ENCODE data around the gene TOM1. TPM values are rescaled to one million over a fixed set of nuclear protein-coding genes. Genes with fewer than 3 reads are reported as not detected.

TOM1 gene
- total RNA-seq, 1 experiment from 2014 or later, result 22.3 TPM

DNA sequence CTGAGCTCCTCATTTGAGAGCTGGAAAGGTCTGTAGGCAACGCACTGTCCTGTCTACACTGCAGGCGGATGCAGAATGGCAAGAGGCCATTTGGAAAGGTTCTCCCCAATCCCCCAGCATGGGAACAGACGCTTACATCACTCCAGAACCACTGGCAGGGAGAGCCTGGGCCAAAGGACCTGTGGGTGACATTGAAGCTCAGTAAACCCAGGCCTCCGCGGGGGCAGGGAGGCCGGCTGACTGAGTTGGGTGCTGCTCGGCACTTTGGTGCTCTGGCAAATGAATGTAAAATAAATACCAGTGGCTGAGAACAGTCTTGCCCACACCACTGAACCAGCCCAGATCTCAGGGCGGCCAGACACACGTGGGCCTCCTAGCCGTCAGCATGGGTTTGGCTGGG, 22.4 kb downstream of the TOM1 start:
- TF ChIP-seq, protein P1, sequence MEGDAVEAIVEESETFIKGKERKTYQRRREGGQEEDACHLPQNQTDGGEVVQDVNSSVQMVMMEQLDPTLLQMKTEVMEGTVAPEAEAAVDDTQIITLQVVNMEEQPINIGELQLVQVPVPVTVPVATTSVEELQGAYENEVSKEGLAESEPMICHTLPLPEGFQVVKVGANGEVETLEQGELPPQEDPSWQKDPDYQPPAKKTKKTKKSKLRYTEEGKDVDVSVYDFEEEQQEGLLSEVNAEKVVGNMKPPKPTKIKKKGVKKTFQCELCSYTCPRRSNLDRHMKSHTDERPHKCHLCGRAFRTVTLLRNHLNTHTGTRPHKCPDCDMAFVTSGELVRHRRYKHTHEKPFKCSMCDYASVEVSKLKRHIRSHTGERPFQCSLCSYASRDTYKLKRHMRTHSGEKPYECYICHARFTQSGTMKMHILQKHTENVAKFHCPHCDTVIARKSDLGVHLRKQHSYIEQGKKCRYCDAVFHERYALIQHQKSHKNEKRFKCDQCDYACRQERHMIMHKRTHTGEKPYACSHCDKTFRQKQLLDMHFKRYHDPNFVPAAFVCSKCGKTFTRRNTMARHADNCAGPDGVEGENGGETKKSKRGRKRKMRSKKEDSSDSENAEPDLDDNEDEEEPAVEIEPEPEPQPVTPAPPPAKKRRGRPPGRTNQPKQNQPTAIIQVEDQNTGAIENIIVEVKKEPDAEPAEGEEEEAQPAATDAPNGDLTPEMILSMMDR (conservative IDR thresholded peaks at IDR 0.05), result no peak
- Mint-ChIP-seq H3K27me3 (ENCODE audit: low read depth) (no peaks in the 10 kb centered on the region), H3K4me3 (no peak overlapping the region), H3K36me3 (ENCODE audit: insufficient read depth in 1 of 3, low read depth in 3 of 3) (peaks cover 4 to 35% (median 27%) of the 10 kb centered on the region in 3 experiments; a peak in 6 of 7 replicates), H3K27ac (no peak overlapping the region), H3K4me1 (no peaks in the 10 kb centered on the region), H3K9me3 (no peaks in the 10 kb centered on the region)
- no peak overlapping the region for H2BK120ac ChIP-seq (ENCODE audit: low read depth, low read length, poor library complexity, severe bottlenecking)
- H3K9me3 ChIP-seq (ENCODE audit: control insufficient read depth, low read depth, low read length), result no peaks in the 10 kb centered on the region
- H3T11ph ChIP-seq (ENCODE audit: low read length), result no peak overlapping the region
- no peak overlapping the region for H3K56ac ChIP-seq (ENCODE audit: insufficient read length, low read depth, low read length)
- H3K18ac ChIP-seq (ENCODE audit: insufficient read length, low read depth, low read length), result no peak overlapping the region
- H3K23ac ChIP-seq (ENCODE audit: insufficient read length, low read depth, low read length), result no peak overlapping the region
- no peaks in the 10 kb centered on the region for H3K23me2 ChIP-seq (ENCODE audit: insufficient read length, low read depth, low read length, poor library complexity, severe bottlenecking)
- H3K27ac ChIP-seq (ENCODE audit: insufficient read length, low read depth, low read length), result no peak overlapping the region
- H4K20me1 ChIP-seq (ENCODE audit: control insufficient read depth, insufficient read depth, insufficient read length), result no peaks in the 10 kb centered on the region
- H3K4me2 ChIP-seq (ENCODE audit: insufficient read depth, insufficient read length, low read length), result no peak overlapping the region
- no peak overlapping the region for H3K9ac ChIP-seq (ENCODE audit: extremely low read depth, insufficient read length, low read length)
- no peaks in the 10 kb centered on the region for H3K79me2 ChIP-seq (ENCODE audit: insufficient read depth, low read length)
- H3K4ac ChIP-seq (ENCODE audit: low read depth, low read length), result no peak overlapping the region
- no peak overlapping the region for H2BK15ac ChIP-seq (ENCODE audit: low read depth, low read length)
- H3K27me3 ChIP-seq (ENCODE audit: insufficient read depth, low read length), result no peaks in the 10 kb centered on the region
- H3K79me1 ChIP-seq (ENCODE audit: insufficient read depth, low read depth, low read length, poor library complexity, severe bottlenecking), result no peaks in the 10 kb centered on the region
- H4K5ac ChIP-seq (ENCODE audit: insufficient read length, low read depth, low read length), result no peak overlapping the region
- no peak overlapping the region for H2AK5ac ChIP-seq (ENCODE audit: insufficient read length, low read length)
- no peak for DNase-seq
- WGBS (ENCODE audit: extremely low coverage, insufficient read length, low lambda C conversion rate), result no CpG with 5 or more reads among the region's 10 CpGs
- H2BK12ac ChIP-seq (ENCODE audit: insufficient read length, low read depth, low read length), result no peak overlapping the region
- no peak overlapping the region for H2BK5ac ChIP-seq (ENCODE audit: insufficient read length, low read length)
- no peak overlapping the region; the same call in 1 of the 2 replicates for H3K14ac ChIP-seq (ENCODE audit: insufficient read depth, low read length)
- no peak overlapping the region for H4K91ac ChIP-seq (ENCODE audit: insufficient read length, low read depth, low read length)
- H2BK20ac ChIP-seq (ENCODE audit: low read depth, low read length, poor library complexity, severe bottlenecking), result no peak overlapping the region
- H3K4me1 ChIP-seq (ENCODE audit: insufficient read depth, low read length), result no peaks in the 10 kb centered on the region
- H2AFZ ChIP-seq (ENCODE audit: low read length), result no peak overlapping the region
- H4K8ac ChIP-seq (replicated peaks; ENCODE audit: insufficient read length, low read depth, low read length), result no peak overlapping the region
